Measurements from ENCODE around the gene ARHGEF39.

The ARHGEF39 gene

GRCh38 chr9:35657546-35658136 lies 7.4 kb downstream of the ARHGEF39 start, which contains the start of gene RMRP:
Gene RMRP (minus strand): TSS chr9:35658019.
- peak; percentile 90 for DNase-seq (ENCODE audit: insufficient read length)
- TF ChIP-seq POLR2AphosphoS5 (IDR thresholded peaks at IDR 0.05; ENCODE audit: low read depth, low read length) (no peak), POLR2A (IDR thresholded peaks at IDR 0.05; ENCODE audit: low read depth, low read length) (no peak), TAF1 (IDR thresholded peaks at IDR 0.05; ENCODE audit: borderline replicate concordance, low read depth, low read length) (no peak)
- FAIRE-seq: peak; percentile 94

- DNase-seq (ENCODE audit: insufficient read length) (no peak), FAIRE-seq (no peak)
Observed at GRCh38 chr9:35656831-35657545, 8.0 kb downstream of the ARHGEF39 start.

GRCh38 chr9:35656348-35656747 lies 8.6 kb downstream of the ARHGEF39 start:
- DNase-seq (ENCODE audit: insufficient read length): no peak
- TF ChIP-seq POLR2AphosphoS5 (IDR thresholded peaks at IDR 0.05; ENCODE audit: low read depth, low read length) (no peak), POLR2A (IDR thresholded peaks at IDR 0.05; ENCODE audit: low read depth, low read length) (no peak), TAF1 (IDR thresholded peaks at IDR 0.05; ENCODE audit: borderline replicate concordance, low read depth, low read length) (no peak)
- no peak for FAIRE-seq

More at GRCh38 chr9:35656831-35657545, 8.0 kb downstream of the ARHGEF39 start:
- TF ChIP-seq TAF1 (IDR thresholded peaks at IDR 0.05; ENCODE audit: borderline replicate concordance, low read depth, low read length): no peak
- TF ChIP-seq POLR2AphosphoS5 (IDR thresholded peaks at IDR 0.05; ENCODE audit: low read depth, low read length): no peak
- no peak for TF ChIP-seq POLR2A (IDR thresholded peaks at IDR 0.05; ENCODE audit: low read depth, low read length)

GRCh38 chr9:35653611-35654010 lies 11.4 kb downstream of the ARHGEF39 start:
- no peak for DNase-seq (ENCODE audit: insufficient read length)
- TF ChIP-seq POLR2AphosphoS5 (IDR thresholded peaks at IDR 0.05; ENCODE audit: low read depth, low read length) (no peak), TAF1 (IDR thresholded peaks at IDR 0.05; ENCODE audit: borderline replicate concordance, low read depth, low read length) (no peak), POLR2A (IDR thresholded peaks at IDR 0.05; ENCODE audit: low read depth, low read length) (no peak)
- no peak for FAIRE-seq

GRCh38 chr9:35652829-35653209 lies 12.2 kb downstream of the ARHGEF39 start:
- no peak for DNase-seq (ENCODE audit: insufficient read length)
- no peak for FAIRE-seq
- TF ChIP-seq POLR2A (IDR thresholded peaks at IDR 0.05; ENCODE audit: low read depth, low read length) (no peak), TAF1 (IDR thresholded peaks at IDR 0.05; ENCODE audit: borderline replicate concordance, low read depth, low read length) (no peak), POLR2AphosphoS5 (IDR thresholded peaks at IDR 0.05; ENCODE audit: low read depth, low read length) (no peak)

DNA sequence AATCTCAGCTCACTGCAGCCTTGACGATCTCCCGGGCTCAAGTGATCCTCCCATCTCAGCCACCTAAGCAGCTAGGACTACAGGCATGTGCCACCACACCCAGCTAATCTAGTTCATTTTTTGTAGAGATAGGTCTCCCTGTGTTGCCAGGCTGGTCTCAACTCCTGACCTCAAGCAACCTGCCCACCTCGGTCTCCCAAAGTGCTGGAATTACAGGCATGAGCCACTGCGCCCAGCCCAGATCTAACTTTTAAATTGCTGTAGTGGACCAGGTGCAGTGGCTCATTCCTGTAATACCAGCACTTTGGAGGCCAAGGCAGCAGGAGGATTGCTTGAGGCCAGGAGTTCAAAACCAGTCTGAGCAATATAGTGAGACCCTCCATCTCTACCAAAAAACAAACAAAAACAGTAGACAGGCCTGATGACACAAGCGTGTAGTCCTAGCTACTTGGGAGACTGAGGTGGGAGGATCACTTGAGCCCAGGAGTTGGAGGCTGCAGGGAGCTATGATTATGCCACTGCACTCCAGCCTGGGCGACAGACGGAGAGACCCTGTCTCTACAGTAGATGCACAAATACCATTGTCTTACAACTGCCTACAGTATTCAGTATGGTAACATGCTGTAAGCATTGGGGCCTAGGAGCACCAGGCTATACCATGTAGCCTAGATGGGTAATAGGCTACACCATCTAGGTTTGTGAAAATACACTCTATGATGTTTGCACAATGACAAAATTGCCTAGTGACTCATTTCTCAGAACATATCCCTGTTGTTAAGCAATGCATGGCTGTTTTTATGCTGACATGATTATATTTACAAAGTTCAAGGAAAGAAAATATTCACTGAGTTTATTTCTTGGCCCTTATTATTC lies 12.8 kb downstream of the ARHGEF39 start:
- TF ChIP-seq POLR2AphosphoS5 (IDR thresholded peaks at IDR 0.05; ENCODE audit: low read depth, low read length) (no peak), POLR2A (IDR thresholded peaks at IDR 0.05; ENCODE audit: low read depth, low read length) (no peak), TAF1 (IDR thresholded peaks at IDR 0.05; ENCODE audit: borderline replicate concordance, low read depth, low read length) (no peak)
- DNase-seq (ENCODE audit: insufficient read length) (no peak), FAIRE-seq (no peak)

GRCh38 chr9:35650341-35651158 lies 14.4 kb downstream of the ARHGEF39 start, which contains the start of gene SIT1:
Gene SIT1 (minus strand): TSS chr9:35650931. CDS start chr9:35650853, 78 bp downstream.
- TF ChIP-seq TAF1 (IDR thresholded peaks at IDR 0.05; ENCODE audit: borderline replicate concordance, low read depth, low read length) (no peak), POLR2A (IDR thresholded peaks at IDR 0.05; ENCODE audit: low read depth, low read length) (no peak)
- DNase-seq (ENCODE audit: insufficient read length): no peak
- no peak for FAIRE-seq

GRCh38 chr9:35649431-35650340 lies 15.3 kb downstream of the ARHGEF39 start:
- no peak for TF ChIP-seq POLR2AphosphoS5 (IDR thresholded peaks at IDR 0.05; ENCODE audit: low read depth, low read length)
- no peak for TF ChIP-seq TAF1 (IDR thresholded peaks at IDR 0.05; ENCODE audit: borderline replicate concordance, low read depth, low read length)
- TF ChIP-seq POLR2A (IDR thresholded peaks at IDR 0.05; ENCODE audit: low read depth, low read length): no peak
- DNase-seq (ENCODE audit: insufficient read length) (no peak), FAIRE-seq (no peak)

DNA sequence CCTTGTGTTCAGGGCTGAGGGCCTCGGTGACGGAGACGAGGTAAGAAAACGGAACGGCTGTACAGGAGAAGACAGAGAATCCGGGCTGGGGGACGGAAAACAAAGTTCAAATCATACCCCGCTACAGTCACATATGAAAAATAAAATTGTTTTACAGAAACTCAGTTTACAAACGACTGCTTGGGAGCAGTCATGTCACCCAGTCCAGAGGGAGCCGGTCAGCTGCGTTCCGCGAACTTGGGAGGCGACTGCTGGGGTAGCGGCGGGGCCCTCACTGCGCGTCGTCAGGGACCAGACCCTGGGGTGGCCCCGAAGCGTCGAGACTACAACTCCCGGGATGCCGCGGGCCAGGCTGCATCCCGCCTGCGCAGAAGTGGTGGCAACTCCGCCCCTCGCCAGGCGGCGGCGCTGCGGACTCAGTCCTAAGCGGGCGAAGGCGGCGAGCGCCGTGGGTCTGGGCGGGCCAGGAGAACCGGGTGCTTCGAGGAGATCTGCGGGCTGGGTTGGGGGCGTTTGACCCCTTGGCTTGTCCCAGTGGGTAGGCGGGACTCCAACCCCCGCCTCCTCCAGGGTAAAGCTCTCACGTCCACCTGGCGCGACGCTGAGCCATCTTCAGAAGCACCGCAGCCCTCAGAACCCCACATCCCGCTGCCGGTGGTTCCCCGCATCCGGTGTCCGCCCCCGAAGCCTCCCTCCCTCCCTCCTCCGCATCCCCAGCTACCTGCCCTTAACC lies 18.3 kb downstream of the ARHGEF39 start:
- FAIRE-seq: peak; percentile 97
- TF ChIP-seq POLR2A (IDR thresholded peaks at IDR 0.05; ENCODE audit: low read depth, low read length) (peak; percentile 61), POLR2AphosphoS5 (IDR thresholded peaks at IDR 0.05; ENCODE audit: low read depth, low read length) (peak; percentile 61), TAF1 (IDR thresholded peaks at IDR 0.05; ENCODE audit: borderline replicate concordance, low read depth, low read length) (peak; percentile 55; the same call in 1 of the 2 replicates)
- peak; percentile 95 for DNase-seq (ENCODE audit: insufficient read length)
